Putamen (tissue), 1 donor: ENCODE measurements around the gene AUTS2.
A peak's percentile ranks its signal among the peaks of the same experiment; 100 is the strongest.

Source experiments
- DNase-seq: peaks from one replicate; pipeline ENCODE4 v3.0.0-alpha.2; 2016; ENCODE audit warnings: low spot score

The AUTS2 gene

DNA sequence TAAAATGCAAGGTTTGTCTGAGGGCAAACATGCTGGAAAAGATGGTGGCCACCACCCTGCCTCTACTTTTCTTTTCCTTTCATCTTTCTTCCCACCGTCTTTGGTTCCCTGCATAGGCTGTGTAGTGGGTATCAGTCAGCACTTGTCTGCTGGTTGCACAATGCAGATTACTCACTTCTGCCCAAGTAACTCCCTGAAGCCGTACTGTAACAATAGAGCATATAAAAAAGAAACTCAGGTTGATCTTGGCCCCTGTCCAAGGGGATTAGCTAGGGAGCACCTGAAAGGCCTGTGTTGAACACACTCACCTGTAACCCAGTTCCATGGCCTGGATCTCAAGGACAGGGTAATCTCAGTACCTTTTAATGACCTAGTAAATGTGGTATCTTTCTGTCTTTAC, 1000.7 kb downstream of the AUTS2 start:
- no peak for DNase-seq

- no peak for DNase-seq
These were observed 1001.3 kb downstream of the AUTS2 start for GRCh38 chr7:70599446-70600190.

- DNase-seq: no peak
These were observed 1002.7 kb downstream of the AUTS2 start for GRCh38 chr7:70600993-70601392.

- DNase-seq: no peak
These were observed 1003.8 kb downstream of the AUTS2 start for GRCh38 chr7:70602117-70602516.

GRCh38 chr7:70607281-70607680, 1009.0 kb downstream of the AUTS2 start:
- no peak for DNase-seq

DNA sequence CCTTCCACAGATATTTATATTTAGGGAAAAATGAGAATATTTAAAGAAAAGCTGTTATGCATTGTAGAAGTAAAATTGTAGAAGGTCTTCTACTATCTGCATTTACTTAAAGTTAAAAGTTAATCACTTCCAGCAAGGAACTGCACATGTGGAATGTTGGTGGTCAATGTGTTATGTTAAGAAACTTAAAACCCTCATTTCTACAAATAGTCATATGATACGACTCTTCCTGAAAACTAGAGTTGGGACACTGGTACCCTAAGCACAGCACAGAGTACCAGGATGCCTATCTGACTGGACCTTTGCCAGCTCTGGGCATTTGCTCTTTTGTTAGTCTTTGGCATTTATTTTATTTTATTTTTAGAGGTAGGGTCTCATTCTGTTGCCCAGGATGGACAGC, 1009.5 kb downstream of the AUTS2 start:
- DNase-seq: no peak

DNA sequence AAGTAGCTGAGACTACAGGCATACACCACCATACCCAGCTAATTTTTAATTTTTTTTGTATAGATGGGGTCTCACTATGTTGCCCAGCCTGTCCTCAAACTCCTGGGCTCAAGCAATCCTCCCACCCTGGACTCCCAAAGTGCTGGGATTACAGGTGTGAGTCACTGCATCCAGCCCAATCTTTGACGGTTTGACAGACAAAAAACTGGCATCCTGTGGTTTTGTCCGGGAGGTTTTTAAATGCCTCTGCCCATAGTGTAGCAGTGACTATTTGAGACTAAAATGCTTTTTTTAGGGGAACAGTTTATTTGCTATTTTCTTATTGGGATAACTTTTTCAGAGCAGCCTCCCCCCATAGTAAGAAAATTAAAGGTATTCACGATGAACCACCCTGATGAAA, 1010.0 kb downstream of the AUTS2 start:
- DNase-seq: no peak

DNA sequence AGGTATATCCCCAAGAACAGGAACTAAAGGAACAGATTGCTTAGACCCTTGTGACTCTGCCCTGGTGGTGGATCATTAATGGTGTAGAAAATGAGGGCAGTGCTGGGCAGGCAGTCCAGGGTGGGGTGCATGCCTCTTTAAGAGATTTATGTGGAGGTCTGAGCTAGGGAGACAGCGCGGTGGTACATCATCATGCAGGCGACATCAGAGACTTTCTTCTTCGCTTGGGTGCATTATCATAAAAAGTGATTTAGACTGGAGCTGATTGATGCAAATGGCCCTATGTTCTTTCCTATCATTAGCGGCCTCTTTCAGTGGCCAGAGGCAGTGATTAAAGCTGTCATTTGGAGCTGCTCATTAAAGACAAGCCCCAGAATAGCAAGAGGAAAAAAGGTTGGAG, 1014.5 kb downstream of the AUTS2 start:
- no peak for DNase-seq

- peak; percentile 43 for DNase-seq
These were observed 1016.2 kb downstream of the AUTS2 start for GRCh38 chr7:70614237-70615045.

GRCh38 chr7:70615066-70615606, 1016.9 kb downstream of the AUTS2 start:
- DNase-seq: no peak

- DNase-seq: no peak
These were observed 1017.9 kb downstream of the AUTS2 start for GRCh38 chr7:70616211-70616610.

DNA sequence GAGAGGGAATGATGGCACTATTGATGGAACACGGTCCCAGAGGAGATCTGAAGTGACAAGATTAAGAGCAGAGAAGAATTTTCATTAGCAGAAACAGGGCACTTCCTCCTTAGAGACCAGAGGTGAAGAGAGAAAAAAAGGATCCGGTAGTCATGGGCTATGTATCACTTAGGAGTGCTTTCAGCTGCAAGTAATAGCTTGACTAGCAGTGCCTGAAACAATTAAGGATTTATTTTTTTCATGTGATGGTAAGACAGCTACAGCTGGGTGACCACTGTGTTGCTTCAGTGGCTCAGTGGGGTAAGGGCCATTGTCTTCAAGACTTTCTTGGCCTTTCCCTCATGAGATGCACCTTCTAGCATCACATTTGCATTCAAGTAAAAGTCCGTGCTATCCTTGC, 1018.5 kb downstream of the AUTS2 start:
- DNase-seq: no peak

DNA sequence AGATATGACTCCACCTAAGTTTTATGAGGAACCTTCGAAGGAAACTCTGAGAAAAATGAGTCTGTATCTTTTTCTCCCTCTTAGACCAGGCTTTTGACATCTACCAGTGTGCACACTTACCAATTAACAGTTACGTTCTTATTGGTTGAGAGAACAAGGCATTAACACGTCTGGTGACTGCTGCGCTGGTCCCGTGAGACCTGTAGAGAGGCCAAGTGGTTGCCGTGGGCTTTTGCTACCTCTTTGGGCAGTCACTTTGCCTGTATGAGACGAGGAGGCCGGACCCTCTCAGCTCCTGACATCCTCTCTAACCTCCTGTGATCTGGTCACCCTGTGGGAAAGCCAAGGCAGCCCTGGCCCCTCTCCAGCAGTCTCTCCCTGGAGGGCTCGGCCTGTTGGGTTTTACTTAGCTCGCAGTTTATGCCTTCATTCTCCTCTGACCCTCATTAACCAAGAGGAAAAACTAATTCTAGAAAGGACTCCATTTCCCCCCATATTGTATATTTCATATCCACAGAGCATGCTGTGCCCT, 1019.8 kb downstream of the AUTS2 start:
- no peak for DNase-seq

DNA sequence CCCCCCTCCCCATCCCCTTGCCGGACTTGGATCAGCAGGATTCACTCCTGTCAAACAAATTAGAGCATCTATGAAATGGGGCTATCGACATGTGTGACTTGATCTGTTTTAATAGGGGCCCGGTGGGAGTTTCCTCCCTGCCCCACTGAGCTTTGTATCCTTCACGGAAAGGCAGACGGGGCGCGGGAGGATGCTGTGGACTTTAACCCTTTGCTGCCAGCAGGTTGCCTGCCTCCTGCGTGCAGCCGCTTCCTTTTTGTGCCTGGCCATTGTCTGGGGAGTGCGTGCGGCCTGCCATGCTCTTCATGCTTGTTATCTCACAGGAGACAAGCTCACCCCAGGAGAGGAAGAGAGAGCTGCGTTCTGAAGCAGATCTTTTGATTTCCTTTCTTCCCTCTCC, 1020.9 kb downstream of the AUTS2 start:
- DNase-seq: no peak

GRCh38 chr7:70619659-70620058, 1021.4 kb downstream of the AUTS2 start:
- DNase-seq: no peak

GRCh38 chr7:70620333-70621055, 1022.2 kb downstream of the AUTS2 start:
- DNase-seq: peak; percentile 74

- DNase-seq: no peak
These were observed 1023.8 kb downstream of the AUTS2 start for GRCh38 chr7:70621954-70622600.

DNA sequence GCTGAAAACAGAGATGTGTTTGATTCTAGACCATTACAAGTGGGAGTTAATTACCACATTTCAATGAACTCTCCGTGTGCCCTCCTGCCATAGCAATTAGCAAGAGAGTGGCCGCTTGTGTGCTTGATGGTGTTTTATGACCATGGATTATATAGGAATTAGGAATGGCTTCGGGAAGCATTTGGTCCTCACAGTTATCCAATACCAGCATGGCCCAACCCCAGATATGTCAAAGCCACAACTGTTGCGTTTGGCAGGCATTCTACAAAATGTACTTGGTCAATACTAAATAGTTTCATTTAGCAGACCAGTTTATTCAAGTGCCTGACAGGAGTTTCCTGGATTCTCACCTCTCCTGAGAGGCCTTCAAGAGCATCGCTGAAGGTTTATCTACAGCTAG, 1024.7 kb downstream of the AUTS2 start:
- DNase-seq: no peak

- no peak for DNase-seq
These were observed 1026.3 kb downstream of the AUTS2 start for GRCh38 chr7:70624500-70625103.

DNA sequence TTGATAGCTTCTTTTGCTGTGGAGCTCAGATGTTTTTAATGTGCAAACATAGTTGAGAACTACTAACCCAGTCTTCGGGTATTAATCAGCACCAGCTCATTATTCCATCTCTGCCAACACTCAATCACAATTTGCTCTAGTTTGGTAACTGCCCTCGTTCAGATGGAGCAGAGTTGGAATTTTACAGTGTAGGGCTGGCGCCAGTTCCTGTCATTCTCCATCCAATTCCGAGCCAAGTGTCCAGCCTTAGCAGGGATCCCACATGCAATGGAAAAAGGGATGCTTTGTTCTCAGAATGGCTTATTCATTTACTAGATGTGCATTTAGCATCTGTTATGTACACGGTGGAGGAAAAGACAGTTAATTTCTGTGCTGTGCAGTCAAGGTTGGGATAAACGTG, 1029.2 kb downstream of the AUTS2 start:
- DNase-seq: no peak

- DNase-seq: no peak
These were observed 1032.2 kb downstream of the AUTS2 start for GRCh38 chr7:70630440-70630817.
